Activated CD4-positive, alpha-beta T cell treated with anti-CD3 and anti-CD28 coated beads for 1 hour (primary cell): Measurements from ENCODE around the gene AFAP1.

Source experiments
- DNase-seq: peaks from one replicate; pipeline ENCODE4 v3.0.0-alpha.2; 2020

The AFAP1 gene

DNA sequence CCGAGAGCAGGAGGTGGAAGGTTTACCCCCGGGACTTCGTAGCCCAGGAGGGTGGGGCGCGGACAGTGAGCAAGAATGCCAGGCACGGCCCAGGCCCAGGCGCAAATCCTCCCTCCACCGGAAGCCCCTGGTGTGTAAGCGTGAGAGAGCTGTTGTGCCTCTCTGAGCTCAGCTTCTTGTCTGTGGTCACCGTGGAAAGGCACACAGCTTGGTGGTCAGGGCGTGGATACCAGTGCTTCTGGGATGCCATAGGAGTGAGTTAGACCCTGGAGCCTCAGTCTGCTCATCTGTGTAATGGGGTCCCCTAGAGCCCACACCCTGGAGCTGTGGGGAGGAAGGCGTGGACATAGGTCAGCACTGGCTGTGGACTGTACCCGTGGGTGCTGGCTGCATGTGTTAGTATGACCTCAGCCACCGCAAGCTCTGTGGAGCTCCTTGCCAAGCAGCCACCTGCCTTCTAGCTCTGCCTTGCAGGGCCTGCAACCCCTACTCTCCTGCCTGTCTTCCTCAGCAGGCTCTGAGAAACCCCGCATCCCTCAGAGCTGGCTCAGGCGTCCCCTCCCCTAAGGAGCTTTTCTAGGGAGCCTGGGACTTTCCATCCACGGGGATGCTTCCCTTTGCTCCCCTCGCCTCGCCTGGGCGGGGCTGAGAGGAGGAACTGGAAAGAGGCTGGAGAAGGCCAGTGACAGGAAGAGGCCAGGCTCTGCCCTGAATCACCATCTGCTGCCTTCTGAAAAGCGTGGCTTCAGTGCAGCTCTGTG is 28.0 kb upstream of the AFAP1 start:
- DNase-seq, result no peak

- no peak for DNase-seq
Measured at GRCh38 chr4:7967063-7967440, 27.4 kb upstream of the AFAP1 start.

GRCh38 chr4:7966281-7967062 is 26.8 kb upstream of the AFAP1 start:
- no peak for DNase-seq

- peak; percentile 22 for DNase-seq
Measured at GRCh38 chr4:7964890-7965662, 25.4 kb upstream of the AFAP1 start.

DNA sequence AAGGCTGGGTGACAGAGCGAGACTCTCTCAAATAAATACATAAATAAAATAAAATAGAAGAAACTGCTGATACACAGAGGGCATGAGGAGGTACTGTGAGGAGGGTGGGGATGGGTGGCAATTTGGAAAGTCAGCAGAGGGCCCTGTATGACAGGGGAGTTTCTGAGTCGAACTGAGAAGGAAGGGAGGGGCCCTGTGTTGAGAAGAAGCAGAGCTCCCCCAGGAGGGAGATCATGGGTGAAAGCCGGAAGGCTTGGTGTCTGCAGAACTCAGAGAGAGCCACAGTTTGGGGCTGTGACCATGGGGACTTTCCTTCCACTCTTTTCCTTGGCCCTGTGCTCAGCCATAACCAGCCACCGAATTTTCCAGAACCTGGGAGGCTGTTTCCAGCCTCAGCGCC is 24.8 kb upstream of the AFAP1 start:
- DNase-seq, result no peak

DNA sequence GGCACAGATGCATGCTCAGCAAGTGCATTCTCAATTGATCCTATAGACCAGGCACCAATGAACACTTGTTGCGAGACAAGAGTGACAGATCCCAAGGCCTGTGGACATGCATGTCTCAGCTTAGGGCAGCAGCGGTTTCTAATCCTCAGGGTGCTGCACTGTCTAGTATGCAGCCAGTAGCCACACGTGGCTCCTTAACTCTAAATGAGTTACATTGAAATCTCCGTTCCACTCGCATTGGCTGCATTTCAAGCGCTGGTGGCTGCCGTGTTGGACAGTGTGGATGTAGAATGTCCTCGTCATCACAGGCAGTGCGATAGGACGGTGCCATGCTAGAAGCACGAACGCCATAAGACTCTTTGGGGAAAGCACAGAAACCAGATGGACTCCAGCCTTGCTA is 24.0 kb upstream of the AFAP1 start:
- no peak for DNase-seq

- no peak for DNase-seq
Measured at GRCh38 chr4:7962609-7963508, 23.2 kb upstream of the AFAP1 start.

DNA sequence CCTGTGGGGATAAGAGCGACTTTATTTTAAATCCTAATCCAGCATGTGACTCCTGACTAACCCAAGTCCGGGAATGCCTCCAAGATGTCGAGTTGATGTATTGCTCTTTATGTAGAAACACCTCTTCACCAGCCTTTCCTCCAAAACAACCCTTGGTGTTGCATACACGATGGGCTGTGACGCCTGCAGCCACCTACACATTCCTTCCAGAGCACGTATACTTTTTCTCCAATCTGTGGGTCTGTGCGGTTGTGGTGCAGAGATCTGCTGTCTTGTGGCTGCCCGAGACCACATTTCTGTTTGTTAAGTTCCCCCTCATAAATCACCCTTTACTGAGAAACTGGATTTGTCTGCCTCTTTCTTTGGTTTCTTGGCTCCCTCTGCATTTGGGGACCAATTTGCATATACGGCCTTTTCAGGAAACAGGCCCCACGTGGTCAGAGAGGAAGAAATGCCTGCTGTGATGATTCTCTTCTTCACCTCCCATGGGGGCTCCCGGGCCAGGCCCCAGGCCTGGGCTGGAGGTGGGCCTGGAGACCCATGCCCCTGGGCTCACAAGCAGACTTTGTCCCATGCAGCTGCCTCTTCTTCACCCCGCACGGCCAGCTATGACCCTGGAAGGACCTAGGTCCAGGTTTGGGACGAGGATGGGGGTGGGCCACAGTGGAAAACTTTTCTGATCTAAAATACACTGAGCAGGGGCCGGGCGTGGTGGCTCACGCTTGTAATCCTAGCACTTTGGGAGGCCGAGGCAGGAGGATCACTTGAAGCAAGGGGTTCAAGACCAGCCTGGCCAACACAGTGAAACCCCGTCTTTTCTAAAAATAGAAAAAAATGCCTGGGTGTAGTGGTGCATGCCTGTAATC is 21.4 kb upstream of the AFAP1 start:
- peak; percentile 22 for DNase-seq

GRCh38 chr4:7960017-7960789 is 20.5 kb upstream of the AFAP1 start:
- no peak for DNase-seq

DNA sequence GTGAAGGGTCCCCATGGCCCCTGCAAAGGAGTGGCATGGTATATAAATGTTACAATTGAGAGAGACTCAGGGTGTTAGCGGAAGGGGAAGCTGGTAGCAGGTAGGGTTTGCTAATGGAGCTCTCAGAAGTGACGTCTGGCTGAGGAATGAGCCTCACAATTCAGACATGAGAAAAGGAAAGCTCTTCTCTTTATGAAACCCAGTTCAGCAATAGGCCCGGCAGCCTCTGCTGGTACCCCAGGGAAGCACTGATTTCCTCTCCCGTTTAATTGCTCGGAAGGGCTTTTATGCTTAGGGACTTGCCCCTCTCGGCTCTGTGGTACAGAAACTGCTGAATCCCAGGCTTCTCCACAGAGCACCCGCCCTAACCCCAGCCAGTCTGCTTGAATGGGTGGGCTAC is 19.4 kb upstream of the AFAP1 start:
- no peak for DNase-seq

- DNase-seq, result no peak
Measured at GRCh38 chr4:7956934-7957656, 17.4 kb upstream of the AFAP1 start.

DNA sequence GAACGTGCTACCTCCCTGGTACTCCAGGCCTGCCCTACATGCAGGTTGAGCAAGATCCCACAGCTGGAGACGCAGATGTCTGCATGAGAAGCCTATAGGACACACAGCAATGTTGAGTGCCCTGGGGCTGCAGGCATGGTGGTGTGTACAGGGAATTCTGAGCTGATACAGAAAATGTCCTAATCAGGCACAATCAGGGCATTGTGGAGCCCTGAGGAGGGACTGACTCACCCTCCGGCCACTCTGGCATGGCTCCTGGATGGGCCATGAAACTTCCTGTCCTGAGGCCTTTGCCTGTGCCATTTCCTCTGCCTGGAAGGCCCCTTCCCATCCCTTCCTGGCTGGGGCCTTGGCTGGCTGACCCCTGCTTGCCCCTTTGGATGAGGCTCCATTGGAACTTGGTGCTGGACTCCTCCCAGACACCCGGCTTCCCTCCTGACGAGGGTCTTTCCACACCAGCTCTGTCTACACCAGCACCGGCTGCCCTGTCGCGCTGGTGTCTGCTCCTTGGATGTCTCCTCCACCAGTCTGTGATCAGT is 16.7 kb upstream of the AFAP1 start:
- no peak for DNase-seq

DNA sequence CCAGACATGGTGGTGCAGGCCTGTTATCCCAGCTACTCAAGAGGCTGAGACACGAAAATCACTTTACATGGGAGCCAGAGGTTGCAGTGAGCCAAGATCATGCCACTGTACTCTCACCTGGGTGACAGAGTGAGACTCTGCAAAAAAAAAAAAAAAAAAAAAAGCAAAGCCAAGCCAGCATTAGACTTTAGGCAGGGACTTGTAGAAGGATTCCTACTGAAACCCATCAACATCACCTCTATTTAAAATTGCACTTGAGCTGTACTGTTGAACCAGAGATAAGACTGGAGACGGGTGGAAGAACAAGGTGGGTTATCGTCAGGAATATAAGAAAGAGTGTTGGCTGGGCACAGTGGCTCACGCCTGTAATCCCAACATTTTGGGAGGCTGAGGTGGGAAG is 15.7 kb upstream of the AFAP1 start:
- no peak for DNase-seq

GRCh38 chr4:7952615-7953014 is 13.0 kb upstream of the AFAP1 start:
- DNase-seq, result no peak

- no peak for DNase-seq
Measured at GRCh38 chr4:7950301-7951092, 10.8 kb upstream of the AFAP1 start.

DNA sequence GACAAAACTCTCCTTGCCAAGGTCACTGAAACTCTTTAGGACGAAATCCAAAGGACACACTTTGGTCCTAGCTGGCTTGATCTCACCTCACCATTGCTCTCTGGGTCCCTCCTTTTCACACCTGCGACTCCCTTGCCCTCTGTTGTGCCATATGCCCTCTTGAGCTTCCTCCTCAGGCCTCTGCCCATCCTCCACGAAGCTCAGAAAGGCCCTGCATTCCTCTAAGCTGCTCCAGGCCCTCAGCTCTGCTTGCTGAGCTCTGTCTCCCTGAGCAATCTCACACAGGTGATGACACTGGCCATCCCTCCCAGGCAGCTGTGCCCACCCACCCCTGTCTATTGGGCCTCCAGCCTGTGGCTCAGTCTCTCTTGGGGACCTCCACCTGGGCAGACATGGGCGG is 10.1 kb upstream of the AFAP1 start:
- DNase-seq, result no peak

- DNase-seq, result no peak
Measured at GRCh38 chr4:7947927-7948326, 8.3 kb upstream of the AFAP1 start.

DNA sequence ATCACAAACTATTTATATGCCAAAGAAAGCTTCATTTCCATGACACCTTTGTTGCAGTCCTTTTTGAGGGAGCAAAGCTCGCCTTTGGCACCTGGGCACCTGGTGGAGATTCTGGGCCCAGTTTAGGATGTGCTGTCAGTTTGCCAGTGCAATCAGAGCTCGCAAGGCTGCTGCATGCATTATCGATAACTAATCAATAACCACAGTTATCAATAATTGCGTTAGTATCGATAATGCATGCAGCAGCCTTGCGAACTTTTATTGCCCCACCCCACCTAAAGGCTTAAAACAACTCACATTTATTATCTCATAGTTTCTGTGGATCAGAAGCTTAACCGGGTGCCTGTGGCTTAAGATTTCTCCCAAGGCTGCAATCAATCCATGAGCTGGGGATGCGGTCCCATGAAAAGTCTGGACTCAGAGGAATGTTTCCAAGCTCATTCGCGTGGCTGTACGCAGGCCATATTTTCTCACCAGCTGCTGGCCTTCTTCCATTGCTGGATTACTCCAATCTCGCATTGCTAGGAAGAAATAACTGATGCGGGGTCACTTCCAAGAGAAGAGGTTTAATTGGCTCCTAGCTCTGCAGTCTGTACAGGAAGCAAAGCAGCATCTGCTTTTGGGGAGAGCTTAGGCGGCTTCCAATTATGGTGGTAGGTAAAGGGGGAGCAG is 6.2 kb upstream of the AFAP1 start:
- DNase-seq, result no peak
